Fibroblast of villous mesenchyme (primary cell): ENCODE results near the gene IL25. TPM values are rescaled to one million over a fixed set of nuclear protein-coding genes. Genes with fewer than 3 reads are reported as not detected.

ENCODE experiments used
- DNase-seq: peaks from one replicate; pipeline ENCODE4 v3.0.0-alpha.2; 2010; ENCODE audit warnings: low read depth
- H3K4me3 ChIP-seq: 2 replicates; pipeline ENCODE4 v1.5.1; 2011; ENCODE audit warnings: low read depth, mild to moderate bottlenecking, low read length
- total RNA-seq: library from RNA; depleted of rRNA; stranded (reverse); fragments of >200 nt; gene quantifications from 2 replicates; pipeline ENCODE4 v1.2.3, GENCODE V29; 2012
- TF ChIP-seq, protein P1 (sequence below): IDR thresholded peaks from 2 replicates; pipeline ENCODE4 v1.5.1; 2012; ENCODE audit warnings: low read depth, mild to moderate bottlenecking, low read length; ENCODE audit not compliant: insufficient read depth

IL25 gene
- total RNA-seq, 1 donor, result not detected

GRCh38 chr14:23379366-23380196, 7.0 kb downstream of the IL25 start:
- peak; percentile 43 for DNase-seq
- no peak overlapping the region for H3K4me3 ChIP-seq
- TF ChIP-seq, protein P1, sequence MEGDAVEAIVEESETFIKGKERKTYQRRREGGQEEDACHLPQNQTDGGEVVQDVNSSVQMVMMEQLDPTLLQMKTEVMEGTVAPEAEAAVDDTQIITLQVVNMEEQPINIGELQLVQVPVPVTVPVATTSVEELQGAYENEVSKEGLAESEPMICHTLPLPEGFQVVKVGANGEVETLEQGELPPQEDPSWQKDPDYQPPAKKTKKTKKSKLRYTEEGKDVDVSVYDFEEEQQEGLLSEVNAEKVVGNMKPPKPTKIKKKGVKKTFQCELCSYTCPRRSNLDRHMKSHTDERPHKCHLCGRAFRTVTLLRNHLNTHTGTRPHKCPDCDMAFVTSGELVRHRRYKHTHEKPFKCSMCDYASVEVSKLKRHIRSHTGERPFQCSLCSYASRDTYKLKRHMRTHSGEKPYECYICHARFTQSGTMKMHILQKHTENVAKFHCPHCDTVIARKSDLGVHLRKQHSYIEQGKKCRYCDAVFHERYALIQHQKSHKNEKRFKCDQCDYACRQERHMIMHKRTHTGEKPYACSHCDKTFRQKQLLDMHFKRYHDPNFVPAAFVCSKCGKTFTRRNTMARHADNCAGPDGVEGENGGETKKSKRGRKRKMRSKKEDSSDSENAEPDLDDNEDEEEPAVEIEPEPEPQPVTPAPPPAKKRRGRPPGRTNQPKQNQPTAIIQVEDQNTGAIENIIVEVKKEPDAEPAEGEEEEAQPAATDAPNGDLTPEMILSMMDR, result peak; percentile 95

DNA sequence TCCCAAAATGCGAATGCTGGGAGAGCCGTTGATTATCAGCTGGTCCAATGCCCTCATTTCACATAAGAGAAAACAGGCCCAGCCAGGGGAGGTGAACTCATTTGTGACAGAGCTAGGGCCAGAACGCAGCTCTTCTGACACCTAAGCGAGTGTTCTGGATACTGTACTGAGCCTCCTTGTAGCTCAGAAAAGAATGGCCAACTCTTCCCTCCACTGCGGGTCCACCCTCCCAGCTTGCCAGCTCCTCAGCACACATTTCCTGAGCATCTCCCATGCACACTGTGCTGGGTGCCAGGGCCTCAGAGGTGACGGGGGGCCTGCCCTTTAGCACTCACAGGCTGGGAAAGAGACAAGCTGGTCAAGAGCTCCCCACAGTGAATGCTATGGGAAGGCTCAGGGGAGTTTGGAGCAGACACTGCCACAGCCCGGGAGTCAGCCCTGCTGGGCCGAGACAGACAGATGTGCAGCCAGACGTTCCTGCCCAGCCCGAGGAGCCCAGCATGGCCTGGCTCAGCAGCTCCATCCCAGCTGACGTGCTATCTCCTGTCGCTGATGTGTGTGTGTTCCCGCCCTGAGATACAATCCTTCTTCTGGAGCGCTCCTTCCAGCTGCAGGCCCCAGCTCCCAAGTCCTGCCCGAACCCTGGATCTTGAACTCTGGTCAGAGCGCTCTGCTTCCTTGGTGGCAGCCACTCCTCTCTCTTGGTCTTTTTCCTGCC, 7.7 kb downstream of the IL25 start:
- no peak overlapping the region for H3K4me3 ChIP-seq
- TF ChIP-seq, protein P1, result no peak
- DNase-seq, result no peak

DNA sequence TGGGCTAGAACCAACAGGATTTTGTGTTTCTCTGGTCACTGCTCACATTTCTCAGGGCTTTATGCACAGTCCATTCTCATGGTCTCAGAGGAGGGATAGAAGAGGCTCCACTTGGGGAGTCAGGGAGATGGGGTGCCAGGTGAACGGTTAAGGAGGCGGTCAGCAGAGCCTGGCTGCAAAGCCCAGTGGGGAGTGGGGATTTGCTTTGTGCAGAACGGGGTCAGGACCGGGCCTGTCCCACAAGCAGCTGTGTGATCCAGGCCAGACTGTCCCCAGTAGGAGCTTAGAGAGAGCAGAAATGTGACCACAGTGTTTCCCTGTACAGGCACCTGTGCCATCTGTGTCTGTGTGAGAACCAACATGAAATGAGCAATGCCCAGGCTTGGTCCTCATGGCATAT, 8.4 kb downstream of the IL25 start:
- no peak for DNase-seq
- TF ChIP-seq, protein P1, result no peak
- H3K4me3 ChIP-seq, result no peak overlapping the region

DNA sequence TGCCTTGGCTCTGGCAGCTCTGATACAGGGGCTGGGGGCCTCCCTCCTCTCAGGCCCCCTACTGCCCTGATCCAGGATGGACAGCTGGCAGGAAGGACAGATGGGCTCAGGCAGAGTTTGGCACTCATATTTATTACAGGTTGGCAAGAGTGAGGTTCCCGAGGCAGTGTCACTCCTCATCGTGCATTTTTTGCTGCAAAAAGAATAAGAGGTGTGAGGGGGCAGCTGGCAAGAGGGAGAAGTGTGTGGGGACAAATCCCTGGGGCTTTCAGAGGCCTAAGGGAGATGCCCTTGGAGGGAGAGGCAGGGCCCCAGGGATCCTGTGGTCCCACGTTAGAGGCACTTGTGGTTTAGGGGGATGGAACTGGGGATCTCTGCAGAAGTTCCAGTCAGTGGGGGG, 9.3 kb downstream of the IL25 start:
- TF ChIP-seq, protein P1, result no peak
- no peak overlapping the region for H3K4me3 ChIP-seq
- no peak for DNase-seq

DNA sequence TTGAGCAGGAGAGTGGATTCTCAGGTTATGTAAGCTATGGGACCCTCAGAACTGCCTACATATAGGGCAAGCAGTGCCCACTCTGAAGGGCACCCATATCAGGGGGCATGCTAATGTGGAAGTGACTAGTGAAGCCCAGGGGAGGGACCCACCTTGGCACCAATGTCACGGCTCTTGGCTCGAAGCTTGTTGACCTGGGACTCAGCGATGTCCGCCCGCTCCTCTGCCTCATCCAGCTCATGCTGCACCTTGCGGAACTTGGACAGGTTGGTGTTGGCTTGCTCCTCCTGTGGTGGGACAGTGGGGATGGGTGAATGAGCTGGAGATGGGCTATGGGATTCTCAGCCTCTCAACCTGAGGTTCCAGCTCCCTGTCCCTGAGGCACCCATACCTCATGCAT, 9.7 kb downstream of the IL25 start:
- H3K4me3 ChIP-seq, result no peak overlapping the region
- no peak for DNase-seq
- TF ChIP-seq, protein P1, result no peak

- H3K4me3 ChIP-seq, result no peak overlapping the region
- TF ChIP-seq, protein P1, result no peak
Observed at GRCh38 chr14:23382731-23383440, 10.3 kb downstream of the IL25 start.

More at GRCh38 chr14:23382731-23383440, 10.3 kb downstream of the IL25 start:
- DNase-seq, result no peak
